NK-92 (cell line): ENCODE measurements around the gene KRTAP13-3.

Source experiments
- DNase-seq: peaks from one replicate; lab custom pipeline; 2025; ENCODE audit not compliant: unreplicated experiment; lab: John Stamatoyannopoulos, UW

KRTAP13-3 gene, protein sequence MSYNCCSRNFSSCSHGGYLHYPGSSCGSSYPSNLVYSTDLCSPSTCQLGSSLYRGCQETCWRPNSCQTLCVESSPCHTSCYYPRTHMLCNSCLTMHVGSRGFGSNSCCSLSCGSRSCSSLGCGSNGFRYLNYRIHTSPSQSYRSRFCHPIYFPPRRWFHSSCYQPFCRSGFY

DNA sequence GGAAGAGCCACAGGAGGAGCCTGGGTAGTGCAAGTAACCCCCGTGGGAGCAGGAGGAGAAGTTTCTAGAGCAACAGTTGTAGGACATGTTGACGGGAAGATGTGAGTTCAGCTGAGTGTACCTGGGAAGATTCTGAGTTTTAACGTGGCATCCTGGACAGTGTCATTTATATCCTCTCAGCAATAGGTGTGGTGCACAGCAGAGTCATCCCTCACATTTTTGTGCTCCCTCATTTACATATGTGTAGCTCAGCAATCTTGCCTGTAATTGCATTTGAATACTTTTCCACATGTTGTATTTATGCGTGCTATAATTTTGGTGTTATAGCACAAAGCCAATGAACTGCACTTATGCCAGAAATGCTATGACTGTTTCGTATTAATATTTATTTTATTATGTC is at the start of gene KRTAP13-3:
TSS of gene KRTAP13-3 (minus strand) at position 101 of the 400 bp plus-strand sequence. CDS start at position 87, 14 bp downstream.
- DNase-seq: no peak

DNA sequence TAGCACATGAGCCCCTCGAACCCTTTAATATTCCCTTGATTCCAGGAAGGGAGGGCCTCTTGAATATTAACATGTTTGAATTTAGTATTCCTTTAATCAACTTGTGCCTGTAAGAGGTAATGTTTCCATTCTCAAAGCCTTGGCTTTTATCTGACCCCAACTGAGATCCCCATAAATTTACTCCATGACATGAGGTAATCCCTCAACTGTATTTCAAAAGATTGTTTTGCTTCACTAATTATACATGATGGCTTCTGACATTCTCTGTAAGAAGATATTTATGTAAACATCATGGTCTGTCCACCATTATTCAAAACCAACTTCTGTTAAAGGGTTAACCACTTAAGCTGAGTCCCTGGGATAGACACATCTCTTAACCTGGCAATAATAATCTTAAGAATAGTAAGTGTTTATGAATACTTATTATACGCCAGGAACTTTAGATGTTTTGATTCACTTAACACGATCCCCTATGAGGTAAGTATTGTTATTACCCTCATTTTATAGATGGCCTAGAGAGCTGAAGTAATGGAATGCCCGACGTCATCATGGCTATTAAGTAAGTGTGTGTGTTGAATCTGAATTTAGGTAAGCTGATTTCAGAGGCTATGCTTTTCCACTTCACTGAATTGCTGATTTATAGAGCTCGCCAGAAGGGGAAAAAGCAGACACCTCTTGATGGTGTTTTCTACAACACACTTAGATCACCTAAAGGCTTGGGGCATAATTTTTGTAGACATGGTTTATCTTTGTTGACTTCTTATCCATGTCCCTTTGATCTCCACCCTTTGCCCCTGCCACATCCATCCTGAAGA is 43.4 kb upstream of the KRTAP13-3 start:
- DNase-seq: no peak

DNA sequence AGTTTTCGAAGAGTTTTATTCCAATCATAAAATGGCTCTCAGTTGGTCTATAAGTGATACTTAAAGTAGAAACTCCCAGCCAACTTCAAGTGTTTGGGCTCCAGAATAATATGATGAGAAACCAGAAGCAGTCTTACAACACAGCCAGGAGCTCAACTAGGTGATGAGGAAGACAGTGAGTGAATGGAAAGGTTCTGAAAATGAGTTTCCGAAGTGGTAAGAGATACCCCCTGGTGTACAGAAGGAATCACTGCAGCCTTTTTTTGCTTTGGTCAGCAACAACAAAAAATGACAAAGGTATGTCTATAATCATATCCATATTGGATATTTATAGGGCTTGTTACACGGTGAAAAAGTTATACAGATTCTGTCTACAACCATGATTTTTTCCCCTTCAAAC is 38.0 kb upstream of the KRTAP13-3 start:
- no peak for DNase-seq

DNA sequence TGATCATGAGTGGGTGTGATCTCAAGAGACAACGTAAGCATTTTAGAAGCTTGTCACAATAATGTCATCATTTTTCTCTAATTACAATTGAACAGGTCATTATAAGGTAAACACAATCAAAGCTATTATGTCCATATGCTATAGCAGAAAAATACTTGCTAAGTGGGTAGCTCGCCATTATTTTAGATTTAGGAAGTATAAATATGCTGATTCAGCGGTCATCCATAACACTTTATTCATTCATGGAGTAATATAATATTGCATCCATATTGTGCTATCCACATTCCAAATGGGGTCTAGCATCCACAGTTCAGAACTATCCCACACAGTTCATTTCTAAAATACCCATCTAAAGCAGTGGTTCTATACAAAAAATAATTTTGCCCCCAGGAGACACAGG is 22.8 kb upstream of the KRTAP13-3 start:
- DNase-seq: no peak

DNA sequence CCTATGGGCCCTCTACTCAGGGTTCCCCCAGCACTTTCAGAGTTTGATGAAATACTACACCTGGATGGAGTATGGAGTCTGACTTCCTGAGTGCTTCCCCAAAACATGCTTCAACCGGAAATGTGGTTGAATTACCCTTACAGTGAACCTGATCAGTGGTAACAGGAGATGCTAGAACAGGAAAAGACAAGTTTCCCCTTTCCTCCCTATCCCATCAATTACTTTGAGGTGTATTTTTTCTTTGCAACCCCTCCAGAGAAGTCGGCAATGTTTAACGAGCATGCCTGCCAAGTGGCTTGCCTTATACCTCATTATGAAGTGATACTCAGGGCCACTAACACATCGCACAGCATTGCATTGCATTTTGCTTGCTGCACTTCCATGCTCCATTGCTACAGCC is 21.3 kb upstream of the KRTAP13-3 start:
- DNase-seq: no peak

DNA sequence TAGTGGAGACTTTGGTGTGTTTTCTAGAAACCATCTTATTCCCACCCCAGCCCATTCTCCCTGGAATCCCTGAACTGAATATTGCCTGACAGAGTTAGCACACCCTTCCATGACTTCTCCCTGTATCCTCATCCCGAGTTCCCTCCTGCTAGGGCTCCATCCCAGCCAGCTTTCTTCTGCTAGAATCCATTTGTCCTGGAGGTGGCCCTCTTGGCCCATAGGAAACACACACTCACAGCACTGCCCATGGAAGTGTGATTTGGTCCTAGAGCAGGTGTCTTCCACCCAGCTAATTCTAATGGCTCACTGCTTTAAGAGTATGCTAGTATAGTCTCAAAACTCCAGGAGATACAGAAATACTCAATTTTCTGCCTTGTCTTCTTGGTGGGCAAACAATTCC is 18.5 kb upstream of the KRTAP13-3 start:
- no peak for DNase-seq

DNA sequence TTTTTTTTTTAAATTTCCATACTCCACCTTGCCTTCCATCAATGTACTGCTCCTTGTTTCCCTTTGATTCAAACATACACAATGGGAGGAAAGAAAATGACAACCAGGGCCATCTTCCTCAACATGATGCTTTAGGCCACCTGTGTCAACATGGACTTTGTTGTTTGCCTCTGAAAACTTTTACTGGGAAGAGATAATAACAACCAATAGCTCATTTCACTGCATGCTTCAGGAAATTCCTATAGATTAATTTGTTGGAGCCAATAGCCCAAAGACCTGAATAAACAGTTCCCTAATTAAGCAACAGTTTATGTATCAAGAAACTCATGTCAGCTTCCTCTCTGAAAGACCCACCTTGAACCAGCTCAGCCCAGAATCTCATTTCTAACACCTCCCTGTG is 17.5 kb upstream of the KRTAP13-3 start:
- no peak for DNase-seq

DNA sequence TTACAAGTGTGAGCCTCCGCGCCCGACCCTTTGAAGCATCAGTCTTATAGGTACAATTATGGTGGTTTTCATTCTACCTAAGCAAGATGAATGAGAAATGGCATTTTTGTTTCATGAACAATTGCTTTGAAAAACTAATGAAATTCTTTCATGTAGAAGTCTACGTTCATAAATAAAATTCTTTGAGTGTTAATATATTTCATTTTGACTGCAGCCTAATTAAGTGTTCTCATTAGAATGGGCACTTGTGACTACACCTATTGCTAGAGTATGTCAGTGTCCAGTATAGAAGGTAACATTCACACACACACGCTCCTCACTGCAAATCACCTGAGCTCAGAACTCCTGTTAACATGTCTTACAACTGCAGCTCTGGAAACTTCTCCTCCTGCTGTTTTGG is 14.2 kb upstream of the KRTAP13-3 start, which contains the start of gene KRTAP15-1:
TSS of gene KRTAP15-1 (plus strand) at position 301 of the 400 bp plus-strand sequence. CDS start at position 354, 53 bp downstream.
- no peak for DNase-seq

DNA sequence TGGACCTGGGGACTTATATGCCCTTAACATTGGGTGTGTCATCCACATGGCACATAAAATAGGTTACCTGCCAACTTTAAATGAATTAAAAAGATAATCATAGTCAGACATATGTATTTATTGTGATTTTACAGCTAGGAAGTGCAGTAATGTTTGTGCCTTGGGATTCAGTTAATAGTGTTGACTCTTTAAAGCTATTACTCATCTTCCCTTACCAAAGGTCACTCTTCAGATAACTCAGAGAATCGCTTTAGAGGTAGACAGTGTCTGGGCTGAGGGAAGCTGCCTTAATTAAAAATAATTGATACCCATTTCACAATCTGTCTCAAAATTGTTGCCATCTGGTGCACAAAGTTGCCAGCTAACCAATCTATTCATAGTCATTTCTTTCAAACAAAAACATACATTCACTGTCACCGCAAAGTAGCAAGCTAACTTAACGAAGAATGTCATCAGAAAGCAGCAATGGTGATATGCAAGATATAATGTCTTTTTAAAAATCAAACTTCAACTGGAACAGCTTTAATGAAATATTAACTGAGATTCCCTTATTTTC is 11.4 kb upstream of the KRTAP13-3 start:
- DNase-seq: no peak

DNA sequence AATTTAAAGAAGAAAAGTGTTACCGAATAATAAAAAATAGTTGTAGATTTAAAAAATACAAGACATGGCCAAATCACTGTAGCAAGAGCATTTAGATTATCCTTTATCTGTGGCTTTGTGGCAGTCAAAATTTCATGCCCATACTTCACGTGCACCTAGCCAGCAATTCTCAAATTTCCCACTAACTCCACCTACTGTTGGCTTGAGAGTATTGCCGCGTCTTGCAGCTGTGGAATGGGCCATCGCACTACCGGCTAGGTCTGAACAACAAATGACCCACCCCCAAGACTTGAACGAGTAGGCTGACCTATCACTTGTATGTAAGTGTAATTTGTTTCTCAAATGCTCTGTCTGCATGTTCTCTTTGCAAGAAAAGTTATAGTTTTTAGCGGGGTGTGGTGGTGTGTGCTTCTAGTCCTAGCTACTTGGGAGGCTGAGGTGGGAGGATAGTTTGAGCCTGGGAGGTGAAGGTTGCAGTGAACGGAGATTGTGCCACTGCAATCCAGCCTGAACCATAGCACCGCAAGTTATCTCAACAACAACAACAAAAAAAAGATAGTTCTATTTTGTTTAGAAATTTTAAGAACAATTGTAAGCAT is 8.4 kb upstream of the KRTAP13-3 start:
- no peak for DNase-seq

DNA sequence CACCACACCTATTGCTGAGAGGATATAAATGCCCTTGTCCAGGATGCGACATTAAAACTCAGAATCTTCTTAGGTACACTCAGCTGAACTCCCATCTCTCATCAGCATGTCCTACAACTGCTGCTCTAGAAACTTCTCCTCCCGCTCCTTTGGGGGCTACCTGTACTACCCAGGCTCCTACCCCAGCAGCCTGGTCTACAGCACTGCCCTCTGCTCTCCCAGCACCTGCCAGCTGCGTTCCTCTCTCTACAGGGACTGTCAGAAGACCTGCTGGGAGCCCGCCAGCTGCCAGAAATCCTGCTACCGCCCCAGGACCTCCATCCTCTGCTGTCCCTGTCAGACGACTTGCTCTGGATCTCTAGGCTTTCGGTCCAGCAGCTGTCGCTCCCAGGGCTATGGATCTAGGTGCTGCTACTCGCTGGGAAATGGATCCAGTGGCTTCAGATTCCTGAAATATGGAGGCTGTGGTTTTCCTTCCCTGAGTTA is 4.5 kb upstream of the KRTAP13-3 start, which contains the start of gene KRTAP13-4:
TSS of gene KRTAP13-4 (plus strand) at position 51 of the 486 bp plus-strand sequence. CDS start at position 107, 56 bp downstream.
- DNase-seq: no peak

DNA sequence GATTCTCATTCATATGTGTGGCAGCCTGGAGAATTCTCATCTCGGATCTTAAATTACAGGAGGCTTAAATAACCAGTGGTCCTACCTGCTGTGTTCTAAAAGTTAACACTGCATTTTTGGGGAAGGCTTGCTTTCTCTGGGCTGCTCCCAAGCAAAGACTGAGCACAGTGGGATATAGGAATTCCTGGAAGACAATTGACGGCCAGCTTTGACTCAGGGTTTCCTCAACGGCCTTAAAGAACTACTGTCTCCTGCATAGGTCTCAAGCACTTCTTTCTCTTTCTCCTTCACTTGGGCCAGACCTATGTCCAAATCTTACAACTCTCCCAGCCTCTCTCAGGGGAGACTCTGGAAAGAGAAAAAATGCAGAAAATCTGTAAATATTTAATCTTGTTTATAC is 1.0 kb upstream of the KRTAP13-3 start:
- DNase-seq: no peak

DNA sequence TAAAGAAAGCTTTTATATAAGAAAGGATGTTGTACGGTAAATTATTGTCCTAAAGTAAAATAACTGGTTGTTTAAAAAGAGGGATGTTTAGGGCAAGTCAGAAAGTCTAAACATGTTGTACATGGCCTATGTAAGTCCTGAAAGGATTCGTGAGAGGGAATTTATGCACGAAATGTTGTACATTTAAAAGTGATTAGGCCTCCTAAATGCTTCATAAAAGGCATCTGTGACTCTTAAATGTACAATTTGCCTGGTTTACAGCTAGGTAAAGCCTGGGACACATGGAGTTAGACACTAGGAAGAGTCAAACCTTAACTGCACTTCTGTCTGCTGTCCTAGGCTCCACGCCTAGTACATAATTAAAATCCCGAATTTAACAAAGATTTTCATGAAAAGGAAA is 9.7 kb downstream of the KRTAP13-3 start:
- DNase-seq: no peak

DNA sequence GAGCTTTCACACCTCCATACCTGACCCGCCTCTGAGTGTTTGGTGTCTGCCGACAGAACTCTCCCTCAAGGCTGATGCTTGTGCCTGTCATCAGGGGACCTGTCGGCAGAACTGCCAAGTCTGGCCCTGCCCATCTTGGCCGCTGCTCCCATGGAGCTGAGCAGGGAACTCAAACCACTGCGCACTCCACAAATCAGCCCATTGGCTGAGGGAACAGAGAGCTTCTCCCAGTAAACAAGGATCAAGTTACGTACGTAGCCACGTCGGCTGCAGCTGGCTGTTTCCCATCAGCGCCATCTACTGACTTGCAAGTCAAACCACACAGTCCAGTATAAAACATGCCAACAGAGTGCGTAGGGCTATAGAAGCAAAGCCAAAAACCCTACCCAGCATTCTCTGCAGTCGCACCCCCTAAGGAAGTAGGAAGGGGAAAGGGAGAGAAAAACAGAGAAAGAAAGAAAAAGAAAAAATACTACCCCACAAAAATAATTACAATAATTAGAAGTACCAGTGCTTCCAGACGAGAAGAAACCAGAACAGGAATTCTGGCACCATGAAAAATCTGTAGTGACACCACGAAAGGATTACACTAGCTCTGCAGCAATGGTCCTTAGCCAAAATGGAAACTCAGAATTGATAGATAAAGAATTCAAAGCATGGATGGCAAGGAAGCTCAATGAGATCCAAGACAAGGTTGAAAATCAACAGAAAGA is 16.8 kb downstream of the KRTAP13-3 start:
- no peak for DNase-seq

DNA sequence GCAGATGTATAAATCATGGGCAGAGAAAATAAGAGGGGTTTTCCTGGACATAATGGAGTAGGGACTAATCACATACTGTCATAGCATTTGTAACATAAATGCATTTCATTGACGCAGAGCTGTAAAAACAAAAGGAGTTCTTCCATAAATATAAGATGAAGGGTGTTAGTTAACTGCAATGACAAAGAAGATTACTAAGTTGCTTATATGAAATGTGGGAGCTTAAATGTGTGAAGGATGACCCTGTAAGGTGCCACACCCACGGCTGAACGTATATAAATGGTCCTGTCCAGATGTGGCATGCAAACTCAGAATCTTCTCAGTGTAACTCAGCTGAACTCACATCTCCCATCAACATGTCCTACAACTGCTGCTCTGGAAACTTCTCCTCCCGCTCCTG is 30.0 kb downstream of the KRTAP13-3 start, which contains the start of gene KRTAP13-1:
TSS of gene KRTAP13-1 (plus strand) at position 301 of the 400 bp plus-strand sequence. CDS start at position 357, 56 bp downstream.
- DNase-seq: no peak

DNA sequence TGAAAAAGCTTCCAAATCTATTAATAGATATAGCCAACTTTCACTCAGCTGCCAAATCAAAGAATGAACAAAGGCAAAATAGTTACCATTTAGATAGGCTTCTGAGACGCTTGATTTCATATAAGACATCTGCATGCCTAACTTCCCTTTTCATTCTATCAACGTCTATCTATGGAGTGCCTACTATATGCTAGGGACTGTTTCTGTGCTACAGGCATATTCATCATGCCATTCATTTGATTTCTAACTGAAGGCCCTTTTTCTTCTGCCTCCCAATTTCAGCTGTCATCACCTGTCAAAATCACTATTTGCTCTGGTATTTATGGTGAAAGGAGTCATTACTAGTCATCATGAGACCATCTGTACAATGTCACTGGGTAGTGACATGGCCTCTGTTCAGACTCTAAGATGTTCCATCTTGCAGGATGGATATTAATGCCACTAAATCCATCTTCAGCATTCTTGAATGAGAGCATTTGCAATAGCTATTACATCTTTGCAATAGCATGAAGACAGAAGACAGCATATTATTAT is 34.2 kb downstream of the KRTAP13-3 start:
- DNase-seq: no peak

DNA sequence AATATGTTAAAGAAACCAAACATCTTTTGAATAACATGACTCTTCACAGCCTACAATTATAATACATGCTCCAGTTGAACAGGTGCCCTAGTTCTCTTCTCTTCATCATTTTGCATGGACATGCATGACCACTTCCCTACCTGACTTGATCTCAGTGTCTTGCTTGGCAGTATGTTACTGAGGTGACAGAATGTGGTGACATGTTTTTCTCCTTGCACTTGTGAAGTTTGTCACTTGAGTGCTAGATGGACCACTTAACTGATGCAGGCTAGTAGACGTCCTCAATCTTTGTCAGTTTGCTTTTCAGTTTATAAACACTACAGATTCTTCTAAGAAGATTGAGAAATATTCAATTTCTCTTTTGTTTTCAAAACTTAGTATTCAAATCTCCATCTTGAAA is 43.5 kb downstream of the KRTAP13-3 start:
- no peak for DNase-seq
